GM18868 (cell line): ENCODE measurements around the gene RPS6KA2.

ENCODE experiments used
- ATAC-seq: cut with Tn5 transposase; IDR thresholded peaks from one replicate; pipeline ENCODE4 v1.9.1; 2021; ENCODE audit warnings: mild to moderate bottlenecking, moderate library complexity; ENCODE audit not compliant: unreplicated experiment

The RPS6KA2 gene

DNA sequence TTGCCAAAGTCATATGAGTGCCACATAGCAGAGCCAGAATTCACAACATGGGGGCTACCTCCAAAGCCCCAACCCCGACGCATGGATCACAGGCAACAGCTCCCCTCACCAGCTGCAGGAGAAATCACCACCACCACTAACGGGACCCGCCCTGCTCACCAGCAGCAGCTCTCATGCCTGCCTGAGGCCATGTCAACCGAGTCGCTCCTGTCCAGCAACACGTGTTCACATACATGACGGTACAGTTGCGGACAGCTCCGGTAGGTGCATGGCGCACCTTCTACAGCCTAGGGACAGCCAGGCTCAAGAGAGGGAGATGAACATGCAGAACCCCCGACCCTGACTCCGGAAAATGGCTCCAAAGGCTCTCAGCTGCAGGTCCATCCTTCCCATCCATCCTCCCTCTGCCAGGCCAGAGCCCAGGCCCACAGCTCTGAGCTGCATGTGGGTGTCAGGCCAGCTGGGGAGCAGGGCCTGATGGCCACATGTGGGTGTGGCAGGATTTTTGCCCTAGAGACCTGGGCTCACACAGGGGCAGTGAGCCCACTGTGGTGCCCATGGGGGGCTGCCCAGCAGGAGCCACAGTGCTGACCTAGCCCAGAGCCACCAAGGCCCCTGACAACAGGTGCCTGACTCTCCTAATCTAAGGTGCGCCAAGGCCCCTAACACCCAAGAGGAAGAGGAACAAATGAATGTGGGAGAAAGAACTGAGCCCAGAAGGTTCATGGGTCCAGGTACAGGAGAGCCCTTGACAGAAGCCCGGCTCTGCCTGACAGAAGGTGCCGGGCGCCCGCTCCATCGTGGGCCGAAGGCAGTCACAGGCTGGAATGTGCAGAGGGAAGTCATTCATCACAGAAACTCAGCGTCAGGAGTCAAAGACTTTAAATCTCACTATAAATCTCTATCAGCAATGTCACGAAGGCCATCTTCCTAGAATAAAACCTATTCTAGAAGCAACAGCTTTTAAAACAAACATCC lies 10.5 kb downstream of the RPS6KA2 start:
- no peak for ATAC-seq

DNA sequence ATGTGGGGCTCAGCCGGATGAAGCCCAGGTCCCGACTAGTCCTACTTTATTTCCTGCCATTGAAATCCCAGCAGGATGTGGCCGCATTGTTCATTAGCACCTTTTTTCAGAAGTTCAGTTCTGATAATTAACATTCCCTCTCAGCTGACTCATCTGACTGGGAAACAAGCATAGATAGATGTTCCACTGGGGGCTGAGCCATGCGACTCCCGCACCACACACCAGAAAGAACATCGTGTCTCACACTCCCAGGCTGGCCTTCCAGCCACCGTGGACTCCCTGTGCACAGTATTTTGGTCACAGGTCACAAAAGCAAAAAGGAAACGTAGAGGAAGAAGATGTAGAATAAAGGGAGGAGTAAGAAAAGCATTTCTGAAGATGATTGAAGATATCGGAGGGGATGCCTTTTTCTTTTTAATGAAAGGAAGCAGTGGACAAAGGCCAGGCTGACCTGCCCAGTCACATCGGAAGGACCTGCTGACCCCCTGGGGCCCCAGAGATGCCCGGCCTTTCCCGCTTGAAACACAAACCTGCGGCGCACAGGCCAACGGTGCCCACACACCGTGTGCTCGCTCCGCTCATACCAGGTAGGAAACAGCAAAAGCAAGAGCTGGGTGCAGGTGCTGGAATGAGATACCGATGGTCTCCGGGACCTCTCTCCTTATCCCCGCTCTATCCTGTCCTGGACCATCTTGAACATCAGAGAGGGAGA lies 11.8 kb downstream of the RPS6KA2 start:
- ATAC-seq, result no peak

- ATAC-seq, result no peak
These were observed 12.5 kb downstream of the RPS6KA2 start for GRCh38 chr6:166614589-166614988.

GRCh38 chr6:166614171-166614583 lies 12.9 kb downstream of the RPS6KA2 start:
- ATAC-seq, result no peak

- no peak for ATAC-seq
These were observed 14.0 kb downstream of the RPS6KA2 start for GRCh38 chr6:166613027-166613426.

DNA sequence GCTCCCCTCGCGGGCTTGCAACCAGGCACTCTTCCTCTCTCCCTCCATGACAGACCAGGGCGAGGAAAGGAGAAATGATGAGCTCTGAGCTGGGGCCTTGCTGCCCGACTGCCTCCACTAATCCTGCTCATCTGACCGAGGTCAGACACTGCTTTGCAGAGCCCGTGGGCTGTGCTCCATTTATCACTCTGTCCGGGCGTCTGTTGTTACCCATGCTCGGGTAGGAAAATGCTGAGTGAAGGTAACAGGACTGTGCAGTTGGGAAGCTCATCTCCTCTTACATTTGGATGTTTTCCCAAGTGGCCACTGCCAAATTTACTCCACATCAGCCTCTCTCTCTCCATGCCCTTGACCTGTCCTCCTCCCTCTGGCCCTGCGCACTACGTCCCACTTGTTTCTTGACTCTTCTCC lies 14.6 kb downstream of the RPS6KA2 start:
- ATAC-seq, result no peak

- ATAC-seq, result no peak
These were observed 15.4 kb downstream of the RPS6KA2 start for GRCh38 chr6:166611631-166612030.

DNA sequence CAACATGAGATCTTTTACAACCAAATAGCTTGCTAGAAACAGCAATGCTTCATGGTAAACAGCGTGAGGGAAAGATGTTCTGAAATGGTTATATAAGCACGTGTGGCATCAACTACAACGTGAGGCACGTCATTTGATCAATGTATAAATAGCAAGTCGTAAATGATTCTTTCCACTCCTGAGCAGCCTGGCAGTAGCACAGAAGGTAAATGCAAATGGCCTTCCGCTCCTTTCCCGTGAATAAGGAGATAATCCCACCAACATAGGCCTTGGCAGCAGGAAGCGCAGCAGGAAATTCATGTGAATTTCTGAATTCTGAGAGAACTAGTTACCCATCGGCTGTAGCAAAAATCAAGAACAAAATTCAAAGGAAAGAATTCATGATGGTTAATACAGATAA lies 17.0 kb downstream of the RPS6KA2 start:
- ATAC-seq, result no peak

DNA sequence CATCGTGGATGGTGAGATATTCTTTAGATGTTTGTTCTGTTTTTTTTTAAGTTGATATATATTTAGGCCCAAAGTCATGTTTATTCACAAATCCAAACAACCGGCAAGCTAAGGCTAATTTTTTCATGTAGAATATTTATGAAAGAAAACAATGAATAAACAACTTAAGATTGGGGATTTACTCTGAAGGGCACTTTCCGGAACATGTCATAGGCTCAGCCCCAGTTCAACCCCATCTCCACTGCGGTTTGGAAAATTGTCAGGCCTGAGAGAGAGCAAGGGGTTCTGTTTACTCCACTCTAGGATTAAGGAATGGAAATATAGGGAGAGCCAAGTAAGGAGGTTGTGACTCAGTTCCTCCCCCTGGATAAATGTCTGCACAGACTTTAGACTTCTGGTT lies 18.3 kb downstream of the RPS6KA2 start:
- ATAC-seq, result no peak

GRCh38 chr6:166605752-166606151 lies 21.3 kb downstream of the RPS6KA2 start:
- ATAC-seq, result no peak

GRCh38 chr6:166604911-166605310 lies 22.1 kb downstream of the RPS6KA2 start:
- ATAC-seq, result no peak

DNA sequence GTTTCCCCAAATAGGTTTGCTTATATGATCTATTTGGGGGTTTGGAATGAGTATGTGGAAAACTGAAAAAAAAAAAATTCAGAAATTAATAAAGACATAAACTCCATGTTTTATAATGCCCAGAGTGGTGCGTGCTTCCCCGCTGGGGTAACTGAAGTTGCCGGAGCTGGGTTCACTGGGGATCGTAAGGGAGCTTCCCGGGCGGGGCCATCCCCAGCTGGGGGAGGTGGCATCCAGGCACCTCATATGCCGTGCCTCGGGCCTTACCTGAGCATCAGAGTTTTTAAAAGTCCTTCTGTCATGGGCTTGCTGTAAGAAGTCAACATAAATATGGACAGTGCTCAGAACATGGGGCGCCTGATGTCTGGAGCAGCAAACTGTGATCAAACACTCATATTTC lies 22.7 kb downstream of the RPS6KA2 start:
- ATAC-seq, result no peak

- no peak for ATAC-seq
These were observed 23.9 kb downstream of the RPS6KA2 start for GRCh38 chr6:166603043-166603690.

- ATAC-seq, result no peak
These were observed 25.1 kb downstream of the RPS6KA2 start for GRCh38 chr6:166601956-166602355.

DNA sequence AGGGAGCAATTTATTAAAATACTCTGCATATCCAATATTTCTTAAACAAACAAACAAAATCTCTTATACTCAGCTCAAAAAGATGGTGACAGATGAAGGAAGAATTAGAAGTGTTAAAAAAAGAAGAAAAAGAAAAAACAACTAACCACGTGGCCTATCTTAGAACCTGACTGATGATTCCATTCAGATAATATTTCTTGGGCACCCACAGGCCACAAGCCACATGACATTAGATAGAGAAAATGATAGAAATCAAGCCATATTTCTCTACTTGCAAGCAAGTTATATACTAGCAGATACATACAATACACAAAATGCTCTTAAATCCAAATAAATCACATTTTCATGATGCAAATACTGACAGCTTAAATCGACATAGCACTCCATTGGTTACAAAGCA lies 26.1 kb downstream of the RPS6KA2 start:
- ATAC-seq, result no peak

DNA sequence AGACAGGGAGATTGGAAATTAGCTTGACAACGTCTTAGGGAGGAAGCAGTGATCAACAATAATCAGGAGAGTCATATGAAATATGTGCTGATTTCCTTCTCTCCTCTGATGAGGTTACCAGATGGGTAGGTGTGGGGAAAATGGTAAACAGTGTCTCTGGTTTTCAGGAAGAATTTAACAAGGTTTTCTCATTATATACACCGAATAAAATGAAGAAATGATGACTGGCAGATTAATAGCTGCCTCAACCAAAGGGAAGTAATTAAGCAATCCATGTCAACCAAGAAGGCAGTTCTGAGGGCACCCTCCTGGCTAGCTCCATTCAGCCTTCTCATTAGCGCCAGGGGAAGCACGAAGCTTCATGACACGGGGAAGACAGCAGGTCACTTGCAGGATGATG lies 27.8 kb downstream of the RPS6KA2 start:
- no peak for ATAC-seq

DNA sequence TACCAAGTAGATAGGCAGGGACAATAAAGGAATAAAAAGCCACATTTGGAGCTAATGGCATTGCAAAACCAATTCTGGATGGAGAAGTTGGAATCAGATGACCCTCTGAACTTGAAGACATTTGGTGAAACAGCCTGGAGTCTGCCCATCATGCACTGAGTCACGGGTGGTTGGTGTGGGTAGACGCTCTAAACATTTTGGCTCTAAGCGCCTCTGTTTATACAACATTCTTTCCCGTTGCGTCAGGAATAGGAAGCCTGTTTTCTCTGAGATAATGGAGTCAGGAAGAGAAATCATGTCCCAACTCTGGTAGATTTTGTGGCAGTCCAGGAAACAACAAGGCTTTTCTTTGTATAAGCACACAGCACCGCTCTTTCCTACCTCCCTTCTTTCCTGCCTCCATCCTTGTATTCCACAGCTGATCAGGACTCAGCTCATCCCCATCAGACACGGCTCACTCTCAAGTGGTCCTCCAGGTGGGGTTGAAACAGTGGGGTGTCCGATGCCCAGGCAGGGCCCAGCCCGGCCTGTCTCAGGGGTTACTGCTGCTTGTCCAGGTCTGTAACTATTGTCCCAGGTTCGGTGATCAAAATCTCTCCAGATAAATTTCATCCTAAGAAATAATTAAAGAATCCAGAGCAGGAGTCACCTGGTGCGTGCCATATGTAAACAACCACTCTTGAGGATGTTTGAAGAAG lies 28.5 kb downstream of the RPS6KA2 start:
- no peak for ATAC-seq

DNA sequence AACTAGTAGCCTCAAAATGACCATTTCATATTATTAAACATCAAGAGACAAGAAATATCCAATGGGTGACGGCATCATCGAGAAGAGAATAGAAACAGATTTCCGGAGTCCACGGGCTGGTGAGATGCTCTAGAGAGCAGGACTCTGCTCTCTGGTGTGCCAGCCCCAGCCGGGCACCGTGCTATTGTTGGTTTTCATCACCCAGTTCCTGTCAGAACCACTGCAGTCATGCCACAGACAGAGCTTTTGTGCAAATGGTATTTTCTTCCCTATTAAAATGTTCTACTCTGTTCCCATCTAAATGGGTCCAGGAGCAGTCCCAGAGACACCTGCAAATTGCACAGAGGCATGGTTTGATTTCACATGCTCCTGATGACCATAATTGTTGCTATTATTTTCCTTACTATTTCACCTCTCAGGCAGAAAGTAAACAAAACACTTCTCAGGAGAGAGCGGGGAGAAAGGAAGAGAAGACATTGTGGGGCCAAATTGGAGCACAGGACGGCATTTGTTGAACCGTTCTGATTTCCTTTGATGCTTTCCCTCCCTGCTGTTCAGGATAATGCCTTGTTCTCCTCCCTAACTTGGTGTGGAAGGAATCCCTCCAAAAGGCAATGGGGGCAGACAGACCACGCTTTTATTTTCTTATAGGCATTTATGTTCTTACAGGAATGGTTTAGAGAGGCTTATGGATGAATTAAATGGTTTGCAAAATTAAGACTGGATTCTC lies 29.2 kb downstream of the RPS6KA2 start:
- no peak for ATAC-seq

GRCh38 chr6:166596776-166597507 lies 30.1 kb downstream of the RPS6KA2 start:
- peak; percentile 86 for ATAC-seq

- no peak for ATAC-seq
These were observed 31.1 kb downstream of the RPS6KA2 start for GRCh38 chr6:166595949-166596348.
